OCI-LY7 (cell line): Measurements from ENCODE around the gene OPN1LW. TPM values are rescaled to one million over a fixed set of nuclear protein-coding genes. Genes with fewer than 3 reads are reported as not detected.

Source experiments
- BruUV-seq: library from RNA; stranded (reverse); fragments of 400-500 nt; replicated peaks from 2 replicates; lab custom pipeline; 2021; lab: Mats Ljungman, UMichigan
- CTCF ChIA-PET: fragments of 300-600 bp; sonication (Branson Sonifier 250); formaldehyde crosslinking; loops from one replicate; lab custom pipeline; 2022; ENCODE audit warnings: antibody characterized with exemption; ENCODE audit not compliant: unreplicated experiment; lab: Charles Lee
- POLR2A ChIA-PET: fragments of 300-600 bp; sonication (Branson Sonifier 250); formaldehyde crosslinking; loops from one replicate; lab custom pipeline; 2022; ENCODE audit warnings: antibody characterized with exemption; lab: Charles Lee
- DNase-seq: peaks from one replicate; pipeline ENCODE4 v3.0.0-alpha.2; 2015; ENCODE audit warnings: low spot score
- H2AFZ ChIP-seq: fragments of 200-600 bp; sonication (generic), shearing (Covaris generic); 2 replicates; pipeline ENCODE4 v1.6.1; 2014; ENCODE audit warnings: mild to moderate bottlenecking, antibody characterized with exemption, low read length, moderate library complexity
- H3K27ac ChIP-seq: fragments of 200-600 bp; sonication (generic); 2 replicates; pipeline ENCODE4 v1.5.1; 2014; ENCODE audit warnings: mixed run types, low read depth, mild to moderate bottlenecking, moderate library complexity, low read length, inconsistent platforms; ENCODE audit not compliant: poor library complexity, severe bottlenecking
- H3K36me3 ChIP-seq: fragments of 200-600 bp; sonication (generic); 2 replicates; pipeline ENCODE4 v1.6.1; 2014; ENCODE audit warnings: mild to moderate bottlenecking, antibody characterized with exemption, low read length, moderate library complexity, mixed read lengths; ENCODE audit not compliant: insufficient read depth
- H3K4me1 ChIP-seq: fragments of 200-600 bp; sonication (generic); 2 replicates; pipeline ENCODE4 v1.5.1; 2014; ENCODE audit warnings: mild to moderate bottlenecking, low read length; ENCODE audit not compliant: insufficient read depth, poor library complexity, severe bottlenecking
- H3K4me2 ChIP-seq: fragments of 200-600 bp; sonication (generic); 2 replicates; pipeline ENCODE4 v1.6.1; 2014; ENCODE audit warnings: mild to moderate bottlenecking, low read length
- H3K4me3 ChIP-seq: fragments of 200-600 bp; sonication (generic); 2 replicates; pipeline ENCODE4 v1.5.1; 2014; ENCODE audit warnings: mild to moderate bottlenecking, low read depth, low read length; ENCODE audit not compliant: poor library complexity, severe bottlenecking
- H3K79me2 ChIP-seq: fragments of 200-600 bp; sonication (generic); 2 replicates; pipeline ENCODE4 v1.6.1; 2016; ENCODE audit warnings: low read depth, mild to moderate bottlenecking, low read length, moderate library complexity, mixed read lengths; ENCODE audit not compliant: insufficient read depth
- H3K9me2 ChIP-seq: fragments of 200-600 bp; sonication (generic); 2 replicates; pipeline ENCODE4 v1.6.1; 2016; ENCODE audit warnings: mild to moderate bottlenecking, low read length, mixed read lengths; ENCODE audit not compliant: insufficient read depth
- H3K9me3 ChIP-seq: fragments of 200-600 bp; sonication (generic); 2 replicates; pipeline ENCODE4 v1.6.1; 2014; ENCODE audit warnings: mild to moderate bottlenecking, mixed run types, low read length, mixed read lengths
- H4K20me1 ChIP-seq: fragments of 200-600 bp; sonication (generic); 2 replicates; pipeline ENCODE4 v1.6.1; 2014; ENCODE audit warnings: mild to moderate bottlenecking, antibody characterized with exemption, low read length, moderate library complexity, mixed read lengths; ENCODE audit not compliant: insufficient read depth
- CTCF ChIP-seq: fragments of 200-600 bp; sonication (generic); conservative IDR thresholded peaks from 2 replicates; pipeline ENCODE4 v1.5.1; 2014; ENCODE audit warnings: mild to moderate bottlenecking, antibody characterized with exemption, low read length, moderate library complexity, mixed read lengths
- EZH2phosphoT487 ChIP-seq: fragments of 200-600 bp; sonication (generic); IDR thresholded peaks from 2 replicates; pipeline ENCODE4 v1.6.1; 2018; ENCODE audit warnings: low read depth, borderline replicate concordance, mild to moderate bottlenecking, mixed run types, antibody characterized with exemption, low read length, moderate library complexity, mixed read lengths
- intact Hi-C: fragments of 100-400 bp; cut with micrococcal nuclease; formaldehyde crosslinking; loops from one replicate; pipeline ENCODE4 v1.10.0; 2022; ENCODE audit not compliant: unreplicated experiment
- total RNA-seq, 2 experiments: library from RNA; depleted of rRNA in 1 of 2; stranded (reverse); fragments of >200 nt in 1 of 2; shearing (Covaris generic) in 1 of 2; gene quantifications; 2 replicates each; pipeline ENCODE4 v1.2.3, GENCODE V29; 2014 to 2022

The OPN1LW gene
- total RNA-seq, 2 experiments from 2014 or later, result not detected

- Histone ChIP-seq H3K9me2 (no peaks in the 10 kb centered on the region), H3K4me2 (no peak overlapping the region), H3K4me1 (no peaks in the 10 kb centered on the region), H4K20me1 (no peaks in the 10 kb centered on the region), H3K4me3 (no peak overlapping the region), H2AFZ (no peak overlapping the region), H3K27ac (no peak overlapping the region), H3K9me3 (no peaks in the 10 kb centered on the region), H3K79me2 (no peaks in the 10 kb centered on the region), H3K36me3 (no peaks in the 10 kb centered on the region)
- BruUV-seq, result no TSS peak
- POLR2A ChIA-PET, result no interaction called here
- intact Hi-C loops, result no loop called here
- TF ChIP-seq EZH2phosphoT487 (no peak), CTCF (no peak)
- CTCF ChIA-PET, result no interaction called here
- no peak for DNase-seq
Measured at GRCh38 chrX:154115071-154115470, 29.0 kb upstream of the OPN1LW start.

GRCh38 chrX:154115750-154116149, 28.3 kb upstream of the OPN1LW start:
- Histone ChIP-seq H4K20me1 (no peaks in the 10 kb centered on the region), H3K27ac (no peak overlapping the region), H3K36me3 (no peaks in the 10 kb centered on the region), H3K4me3 (no peak overlapping the region), H3K4me1 (no peaks in the 10 kb centered on the region), H3K9me2 (no peaks in the 10 kb centered on the region), H3K79me2 (no peaks in the 10 kb centered on the region), H2AFZ (no peak overlapping the region), H3K9me3 (no peaks in the 10 kb centered on the region), H3K4me2 (no peak overlapping the region)
- DNase-seq, result no peak
- ChIA-PET POLR2A (interaction anchor here (0.5 kb wide), 1 partner anchor 181 kb away, joined by 4 read pairs; no protein-coding TSS in a partner anchor), CTCF (no interaction called here)
- intact Hi-C loops, result no loop called here
- BruUV-seq, result no TSS peak
- no peak for TF ChIP-seq EZH2phosphoT487
- no peak for TF ChIP-seq CTCF

GRCh38 chrX:154116426-154117211, 27.4 kb upstream of the OPN1LW start:
- BruUV-seq, result no TSS peak
- H3K9me2 ChIP-seq, result no peaks in the 10 kb centered on the region
- no peaks in the 10 kb centered on the region for H3K9me3 ChIP-seq
- intact Hi-C loops, result no loop called here
- no peak overlapping the region for H3K4me3 ChIP-seq
- H3K4me1 ChIP-seq, result no peaks in the 10 kb centered on the region
- no peak for TF ChIP-seq CTCF
- no peak for TF ChIP-seq EZH2phosphoT487
- H3K79me2 ChIP-seq, result no peaks in the 10 kb centered on the region
- no peak overlapping the region for H2AFZ ChIP-seq
- no peak for DNase-seq
- H4K20me1 ChIP-seq, result no peaks in the 10 kb centered on the region
- ChIA-PET POLR2A (interaction anchor here (0.5 to 0.6 kb wide), 3 partner anchors 180 to 311 kb away, joined by 3 to 4 read pairs (median 3); no protein-coding TSS in a partner anchor), CTCF (no interaction called here)
- no peaks in the 10 kb centered on the region for H3K36me3 ChIP-seq
- H3K27ac ChIP-seq, result no peak overlapping the region
- H3K4me2 ChIP-seq, result no peak overlapping the region
